GM21447 (cell line): ENCODE data around the gene ARHGAP26.
"Not testable (repeated sequence)": the region's sequence is repeated elsewhere in the genome, so short reads cannot be mapped to it uniquely, and the experiment has no call there.

Experiments used
- ATAC-seq: cut with Tn5 transposase; IDR thresholded peaks from one replicate; pipeline ENCODE4 v1.9.1; 2021; ENCODE audit not compliant: unreplicated experiment

Gene ARHGAP26

GRCh38 chr5:143191720-143192119, 421.5 kb downstream of the ARHGAP26 start:
- ATAC-seq: no peak

- no peak for ATAC-seq
Observed at GRCh38 chr5:143192191-143192900, 422.2 kb downstream of the ARHGAP26 start.

GRCh38 chr5:143194206-143194605, 424.0 kb downstream of the ARHGAP26 start:
- ATAC-seq: no peak

GRCh38 chr5:143194713-143195112, 424.5 kb downstream of the ARHGAP26 start:
- no peak for ATAC-seq

GRCh38 chr5:143195491-143195890, 425.3 kb downstream of the ARHGAP26 start:
- no peak for ATAC-seq

- ATAC-seq: no peak
Observed at GRCh38 chr5:143196601-143197259, 426.6 kb downstream of the ARHGAP26 start.

- ATAC-seq: no peak
Observed at GRCh38 chr5:143197260-143197656, 427.1 kb downstream of the ARHGAP26 start.

- no peak for ATAC-seq
Observed at GRCh38 chr5:143198332-143198731, 428.2 kb downstream of the ARHGAP26 start.

- no peak for ATAC-seq
Observed at GRCh38 chr5:143199161-143199560, 429.0 kb downstream of the ARHGAP26 start.

GRCh38 chr5:143199843-143200242, 429.7 kb downstream of the ARHGAP26 start:
- ATAC-seq: no peak

- ATAC-seq: no peak
Observed at GRCh38 chr5:143200781-143201398, 430.7 kb downstream of the ARHGAP26 start.

- no peak for ATAC-seq
Observed at GRCh38 chr5:143201589-143201988, 431.4 kb downstream of the ARHGAP26 start.

GRCh38 chr5:143203301-143203956, 433.3 kb downstream of the ARHGAP26 start:
- not testable (repeated sequence) for ATAC-seq

- ATAC-seq: no peak
Observed at GRCh38 chr5:143204474-143205246, 434.5 kb downstream of the ARHGAP26 start.

GRCh38 chr5:143205386-143205785, 435.2 kb downstream of the ARHGAP26 start:
- ATAC-seq: no peak

- ATAC-seq: no peak
Observed at GRCh38 chr5:143205883-143206195, 435.7 kb downstream of the ARHGAP26 start.

GRCh38 chr5:143206196-143207053, 436.2 kb downstream of the ARHGAP26 start:
- peak; percentile 45 for ATAC-seq

GRCh38 chr5:143207058-143207457, 436.9 kb downstream of the ARHGAP26 start:
- ATAC-seq: no peak

- no peak for ATAC-seq
Observed at GRCh38 chr5:143207563-143208364, 437.6 kb downstream of the ARHGAP26 start.

GRCh38 chr5:143208365-143208641, 438.1 kb downstream of the ARHGAP26 start:
- no peak for ATAC-seq
